Thoracic aorta endothelial cell (primary cell): ENCODE data around the gene CDHR3. TPM values are rescaled to one million over a fixed set of nuclear protein-coding genes. Genes with fewer than 3 reads are reported as not detected.

Experiments
- total RNA-seq: library from RNA; depleted of rRNA; stranded (reverse); fragments of >200 nt; gene quantifications from 2 replicates; pipeline ENCODE4 v1.2.3, GENCODE V29; 2012

The CDHR3 gene
- total RNA-seq = 3.7 and 4.7 TPM in 2 replicates

GRCh38 chr7:105963038-105963667, at the start of gene CDHR3:
CDHR3 (plus strand) TSS chr7:105963264; CDS start chr7:105963319, 55 bp downstream.

Other genes with a start within 250 kb of the CDHR3 start
- gene ATXN7L1, start 86.7 kb upstream of the CDHR3 start, total RNA-seq = 10.0 and 11.0 TPM in 2 replicates
- 74.7 and 97.6 TPM in 2 replicates for gene SYPL1, start 149.0 kb downstream of the CDHR3 start, total RNA-seq